ENCODE measurements around the gene ANKRD60.

- TF ChIP-seq FOS (IDR thresholded peaks at IDR 0.05; ENCODE audit: low read depth, low read length): no peak
- TF ChIP-seq CTCF (conservative IDR thresholded peaks at IDR 0.05; ENCODE audit: low read depth, low read length): no peak
- TF ChIP-seq MAZ (IDR thresholded peaks at IDR 0.05; ENCODE audit: borderline replicate concordance, low read depth, low read length): no peak
- no peak for TF ChIP-seq POLR2A (IDR thresholded peaks at IDR 0.05; ENCODE audit: low read depth, low read length)
- TF ChIP-seq USF2 (IDR thresholded peaks at IDR 0.05; ENCODE audit: low read depth, low read length): no peak
- no peak for TF ChIP-seq MXI1 (IDR thresholded peaks at IDR 0.05; ENCODE audit: borderline replicate concordance, low read depth, low read length)
Measured at GRCh38 chr20:58233393-58233792, 4.9 kb upstream of the ANKRD60 start.

Measured in IMR-90 (cell line).